GM18519 (cell line): ENCODE measurements around the gene RPL3.
"Not testable (repeated sequence)": the region's sequence is repeated elsewhere in the genome, so short reads cannot be mapped to it uniquely, and the experiment has no call there.

ENCODE experiments used
- ATAC-seq: cut with Tn5 transposase; IDR thresholded peaks from one replicate; pipeline ENCODE4 v1.9.1; 2021; ENCODE audit warnings: mild to moderate bottlenecking, moderate library complexity; ENCODE audit not compliant: unreplicated experiment, low FRiP score

Gene RPL3

DNA sequence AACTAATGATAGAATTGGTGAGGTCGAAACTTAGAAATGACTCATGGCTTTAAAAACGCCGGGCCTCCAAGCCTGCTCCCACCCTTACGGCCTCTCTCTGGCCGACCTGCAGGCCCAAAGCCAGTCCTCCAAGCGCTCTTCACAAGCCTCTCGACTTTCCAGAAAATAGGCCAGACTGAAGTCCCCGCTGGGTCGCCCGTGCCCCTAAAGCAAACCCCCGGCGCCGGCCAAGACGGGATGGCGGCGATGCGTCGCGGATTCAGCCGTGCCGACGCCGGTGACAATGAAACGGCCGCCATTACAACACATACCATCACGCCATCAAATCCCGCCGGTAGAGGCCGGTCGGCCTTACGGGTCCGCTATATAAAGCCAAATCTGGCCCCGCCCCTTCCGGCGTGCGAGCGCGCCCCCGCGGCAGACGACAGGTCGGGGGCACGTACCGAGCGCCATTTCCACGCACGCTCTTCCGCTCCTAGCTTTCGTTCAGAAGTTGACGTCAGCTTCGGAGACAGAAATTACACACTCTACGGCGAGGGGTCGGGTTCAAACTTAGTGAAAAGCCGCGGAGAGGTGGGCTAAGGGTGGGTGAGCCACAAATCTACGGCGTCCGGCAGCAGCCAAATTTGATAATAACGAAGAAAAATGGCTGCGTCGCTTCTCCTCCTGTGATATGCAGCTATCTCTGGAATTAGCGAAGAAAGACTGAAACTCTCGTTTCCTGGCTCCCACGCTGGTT lies at the start of gene RPL3:
Gene RPL3, minus strand, starts transcription at position 340 of the 739 bp plus-strand sequence. Its CDS starts 26 bp downstream, at position 314.
- ATAC-seq, result peak; percentile 61

DNA sequence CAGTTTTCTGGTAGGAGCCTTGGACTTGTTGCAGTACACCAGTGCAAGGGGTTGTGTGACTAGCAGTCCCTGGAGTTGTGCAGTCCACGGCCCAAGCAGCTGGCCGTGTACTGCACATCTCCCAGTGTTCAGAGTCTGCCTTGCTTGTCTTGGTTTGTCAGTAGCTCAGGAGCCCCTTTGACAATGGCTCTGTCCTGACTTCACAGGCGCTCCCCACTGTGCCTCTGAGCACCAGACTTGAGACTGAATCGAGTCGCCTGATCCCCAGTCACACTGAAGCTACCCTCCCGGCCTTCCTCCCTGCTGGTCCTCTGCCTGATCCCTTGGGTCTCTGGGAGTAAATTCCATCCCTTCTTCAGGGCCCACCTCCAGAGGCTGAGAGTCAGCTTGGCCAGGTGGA lies 49.8 kb upstream of the RPL3 start:
- no peak for ATAC-seq

DNA sequence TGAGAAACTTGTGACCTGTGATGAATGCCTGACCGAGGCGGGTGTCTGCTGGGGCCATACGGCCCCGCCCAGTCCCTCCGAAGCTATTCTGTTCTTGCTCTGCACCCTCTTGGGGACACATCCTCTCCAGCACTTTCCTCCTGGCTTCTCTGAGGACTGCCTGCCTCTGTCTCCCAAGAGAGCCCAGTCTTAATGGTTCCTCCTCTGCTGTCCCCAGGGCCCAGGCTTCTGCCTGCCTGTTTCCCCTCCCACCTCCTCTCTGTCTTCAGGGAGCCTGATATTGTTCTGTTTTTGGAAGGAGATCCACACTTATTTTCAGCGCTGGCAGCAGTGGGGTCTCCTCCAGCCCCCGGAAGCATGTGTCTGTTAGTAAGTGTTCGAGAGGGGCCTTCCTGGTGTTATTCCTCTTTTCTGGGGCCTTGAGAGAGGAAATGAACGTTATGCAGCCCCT lies 49.1 kb upstream of the RPL3 start:
- ATAC-seq, result no peak

DNA sequence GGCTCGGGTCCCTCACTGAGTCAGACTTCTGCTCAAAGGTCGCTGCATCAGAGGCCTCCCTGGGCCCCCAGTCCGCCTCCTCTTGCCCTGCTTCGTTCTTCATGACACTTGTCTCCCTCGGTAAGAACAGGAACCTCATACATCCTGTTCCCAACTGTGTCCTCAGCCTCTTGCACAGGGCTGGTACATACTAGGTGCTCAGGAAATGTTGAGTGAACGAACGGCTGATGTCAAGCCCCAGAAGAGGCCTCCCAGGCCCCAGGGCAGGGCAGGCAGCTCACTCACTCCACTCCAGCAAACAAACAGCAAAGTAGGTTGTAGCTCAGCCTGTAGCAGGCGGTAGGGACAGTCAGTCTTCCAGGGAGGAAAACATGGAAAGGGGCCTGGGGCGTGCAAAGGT lies 47.6 kb upstream of the RPL3 start:
- ATAC-seq, result no peak

DNA sequence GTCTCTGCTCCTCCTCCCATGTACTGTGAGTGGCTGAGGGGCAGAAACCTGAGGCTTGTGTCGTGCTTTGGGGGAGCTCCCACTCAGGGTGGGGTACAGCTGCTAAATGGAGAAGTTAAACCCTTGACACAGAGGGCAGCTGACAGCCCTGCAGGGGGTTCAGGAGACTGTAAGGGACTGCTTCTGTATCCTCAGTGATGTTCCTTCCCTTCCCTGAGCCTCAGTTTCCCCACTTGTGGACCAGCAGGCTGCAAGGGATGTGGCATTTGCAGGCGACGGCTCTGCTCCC lies 46.0 kb upstream of the RPL3 start:
- no peak for ATAC-seq

DNA sequence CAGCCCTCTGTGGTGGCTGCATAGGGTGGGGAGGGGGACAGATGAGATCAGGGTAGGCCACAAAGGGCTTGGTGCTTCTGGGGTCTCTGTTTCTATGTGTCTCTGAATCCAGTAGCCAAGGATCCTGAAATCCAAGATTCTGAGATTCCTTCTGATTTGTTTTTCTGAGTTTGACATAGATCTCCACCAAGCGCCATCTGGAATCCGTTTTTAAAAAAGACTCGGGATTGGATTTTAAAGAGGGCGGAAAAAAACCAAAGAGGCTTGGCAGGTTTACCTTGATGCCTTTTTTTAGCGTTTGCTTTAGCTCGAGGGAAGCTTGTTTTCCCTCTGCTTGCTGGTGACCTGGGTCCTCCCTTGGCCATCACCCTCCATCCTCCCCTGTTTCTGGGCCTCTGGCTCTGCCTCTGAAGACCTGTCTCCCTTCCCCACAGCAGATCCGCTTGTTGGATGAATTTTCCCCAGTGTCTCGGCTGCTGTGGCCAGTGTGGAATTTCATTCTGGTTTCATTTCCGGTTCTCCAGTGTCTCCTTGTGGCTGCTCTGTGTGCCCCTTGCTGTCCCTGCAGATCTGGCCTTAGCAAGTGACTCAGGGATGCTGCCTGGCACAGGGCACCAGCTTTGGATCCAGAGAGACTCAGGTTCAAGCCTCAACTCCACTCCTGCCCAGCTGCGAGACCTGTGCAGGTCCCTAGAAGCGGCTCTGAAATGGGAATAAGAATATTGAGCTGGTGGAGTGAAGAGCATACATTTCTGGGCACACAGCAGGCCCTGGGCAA lies 45.5 kb upstream of the RPL3 start:
- no peak for ATAC-seq

DNA sequence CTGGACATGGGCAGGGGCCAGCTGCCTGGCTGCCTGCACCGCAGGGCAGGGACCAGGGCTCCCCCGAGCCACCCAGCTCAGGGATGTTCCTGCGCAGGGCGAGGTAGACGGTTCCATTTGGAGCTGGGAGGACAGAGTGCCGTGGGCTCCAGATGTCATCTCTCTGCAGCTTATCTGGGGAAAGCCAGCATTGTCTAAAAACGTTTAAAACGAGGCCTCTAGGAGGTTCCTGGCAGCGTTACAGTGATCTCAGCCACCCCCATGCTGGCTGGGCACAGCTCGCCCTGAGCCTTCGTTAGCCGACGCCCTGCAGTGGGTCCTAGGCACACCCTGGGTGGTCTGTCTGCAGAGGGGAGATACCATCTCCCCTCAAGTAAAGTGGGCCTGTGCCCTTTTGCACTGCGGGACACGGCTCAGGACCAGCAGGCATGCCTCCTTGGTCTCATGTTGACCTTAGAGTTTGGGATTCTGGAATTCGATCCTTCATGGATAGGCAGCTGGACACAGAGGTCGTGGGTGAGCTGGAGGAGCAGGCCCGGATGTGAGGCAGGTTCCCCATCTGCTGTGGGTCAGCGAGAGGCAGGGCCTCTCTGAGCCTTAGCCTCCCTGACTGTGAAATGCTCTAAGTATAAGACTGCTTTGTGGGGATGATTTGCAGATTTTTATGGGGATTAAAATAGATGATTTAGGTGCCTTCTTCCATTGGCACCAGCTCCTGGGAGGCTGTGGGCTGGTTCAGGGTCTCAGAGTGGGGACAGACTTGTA lies 44.5 kb upstream of the RPL3 start:
- no peak for ATAC-seq

DNA sequence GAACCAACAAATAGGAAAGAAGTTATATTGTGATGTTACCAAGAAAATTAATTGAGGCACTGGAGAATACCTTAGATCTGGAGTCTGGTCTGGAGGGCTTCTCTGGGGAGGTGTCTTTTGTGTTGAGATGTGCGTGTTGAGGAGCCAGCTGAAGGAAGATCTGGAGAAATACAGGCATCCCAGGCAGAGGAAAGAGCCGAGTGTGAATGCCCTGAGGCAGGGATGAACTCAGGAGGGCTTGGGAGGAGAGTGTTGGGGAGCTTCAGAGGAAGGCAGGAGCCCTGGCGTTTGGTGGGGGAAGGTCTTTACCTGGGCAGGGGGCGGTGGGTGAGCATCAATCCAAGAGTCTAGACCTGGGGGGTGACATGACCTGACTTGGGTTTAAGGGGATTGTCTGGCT lies 43.5 kb upstream of the RPL3 start:
- ATAC-seq, result no peak

DNA sequence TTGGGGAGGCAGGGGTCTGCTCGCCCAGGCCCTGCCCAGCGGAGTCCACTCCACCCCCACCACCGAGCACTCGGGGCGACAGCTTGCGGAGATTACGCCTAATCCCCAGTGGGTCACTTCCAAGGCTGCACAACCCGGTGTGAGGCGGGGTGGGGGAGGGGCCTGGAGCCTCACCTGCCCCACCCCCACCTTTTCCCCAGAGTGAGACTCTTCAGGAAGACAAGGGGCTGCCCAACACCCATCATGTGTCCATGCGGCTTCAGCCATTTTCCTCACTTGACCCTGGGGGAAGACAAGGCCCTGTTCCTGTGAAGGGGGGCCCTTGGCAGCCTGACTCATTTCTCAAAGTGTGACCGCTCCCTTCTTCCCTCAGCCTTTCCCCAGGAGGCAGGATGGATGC lies 42.8 kb upstream of the RPL3 start:
- ATAC-seq, result no peak

DNA sequence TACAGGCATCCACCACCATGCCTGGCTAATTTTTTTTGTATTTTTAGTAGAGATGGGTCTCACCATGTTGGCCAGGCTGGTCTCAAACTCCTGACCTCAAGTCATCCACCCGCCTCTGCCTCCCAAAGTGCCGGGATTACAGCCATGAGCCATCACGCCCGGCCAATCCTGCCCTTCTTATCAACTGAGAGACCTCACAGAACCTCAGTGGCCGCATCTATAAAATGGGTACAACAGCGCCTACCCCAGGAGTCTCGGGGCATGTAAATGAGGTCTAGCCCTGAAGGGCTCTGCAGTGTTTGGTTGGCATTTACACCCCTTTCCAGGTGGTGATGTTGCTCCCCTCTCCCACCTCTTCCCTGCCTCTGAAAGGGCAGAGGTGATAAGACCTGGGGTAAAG lies 42.1 kb upstream of the RPL3 start:
- no peak for ATAC-seq

DNA sequence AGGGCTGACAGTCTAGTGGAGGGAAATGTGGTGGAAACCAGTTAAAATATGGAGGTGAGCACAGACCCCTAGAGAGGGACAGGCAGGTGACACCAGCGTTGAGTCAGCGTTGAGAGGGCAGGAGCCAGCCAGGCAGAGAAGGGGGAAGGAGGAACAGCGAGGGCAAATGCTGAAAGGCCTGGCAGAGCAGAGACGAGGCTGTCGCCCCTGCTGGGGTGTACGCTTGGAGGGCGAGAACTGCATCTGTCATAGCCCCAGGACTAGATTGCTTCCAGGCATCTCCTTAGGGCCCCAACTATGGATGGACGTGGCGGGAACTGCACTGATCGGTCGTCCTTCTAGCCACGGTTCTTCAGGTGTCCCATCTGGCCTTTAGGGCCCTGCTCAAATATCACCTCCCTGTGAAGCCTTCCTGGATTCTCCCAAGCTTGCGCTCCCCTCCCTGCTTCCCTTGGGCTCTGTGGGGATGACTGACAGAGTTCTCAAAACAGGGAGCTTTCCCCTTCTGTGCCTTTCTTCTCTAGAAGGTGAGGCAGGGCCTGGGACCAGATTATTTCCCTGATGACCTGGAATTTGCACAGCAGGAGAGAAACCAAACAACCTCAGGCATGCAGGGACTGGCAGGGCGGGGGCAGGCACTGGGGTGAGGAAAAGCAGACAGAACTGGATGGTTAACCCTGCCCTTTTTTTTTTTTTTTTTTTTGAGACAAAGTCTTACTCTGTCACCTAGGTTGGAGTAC lies 41.4 kb upstream of the RPL3 start:
- no peak for ATAC-seq

DNA sequence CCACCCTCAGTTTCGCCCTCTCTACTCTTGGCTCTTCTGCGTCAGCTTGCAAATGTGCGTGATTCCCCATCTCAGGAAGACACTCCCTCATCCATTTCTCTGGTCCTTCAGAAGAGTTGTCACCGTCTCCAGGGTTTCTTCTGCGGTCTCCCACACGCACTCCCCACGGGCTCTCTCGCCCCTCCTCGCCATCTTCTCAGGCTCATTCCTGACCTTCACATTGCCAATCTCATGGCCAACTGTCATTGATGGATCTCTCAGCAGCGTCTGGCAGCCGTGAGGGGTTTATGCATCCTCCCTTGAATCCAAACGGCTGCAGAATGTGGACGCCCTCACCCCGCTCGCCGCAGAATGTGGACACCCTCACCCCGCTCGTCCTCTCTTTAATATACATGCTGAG lies 40.8 kb upstream of the RPL3 start:
- no peak for ATAC-seq

DNA sequence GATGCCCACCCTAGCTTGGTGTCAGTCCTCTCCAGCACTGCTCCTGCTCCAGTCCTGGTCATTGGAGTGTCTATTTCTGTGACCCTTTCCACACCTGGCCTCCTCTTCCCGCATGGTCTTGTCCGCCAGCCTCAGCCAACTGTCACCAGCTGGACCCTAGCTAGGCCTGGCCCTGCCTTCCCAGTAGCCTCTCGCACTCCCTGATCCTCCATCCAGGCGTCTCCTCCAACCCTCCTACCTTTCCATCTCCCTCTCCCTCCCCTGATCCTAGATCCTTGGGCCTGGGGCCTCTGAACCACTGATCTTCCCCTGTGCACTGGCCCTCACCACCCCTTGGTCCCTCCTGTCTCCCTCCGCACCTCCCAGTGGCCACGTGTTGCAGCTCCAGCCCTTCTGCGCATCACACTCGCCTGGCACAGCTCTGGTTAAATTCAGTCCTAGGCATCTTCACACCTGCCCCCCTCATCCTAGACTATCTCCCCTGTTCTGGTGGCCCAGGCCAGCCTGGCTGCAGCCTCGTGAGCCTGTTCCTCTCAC lies 40.3 kb upstream of the RPL3 start:
- no peak for ATAC-seq

DNA sequence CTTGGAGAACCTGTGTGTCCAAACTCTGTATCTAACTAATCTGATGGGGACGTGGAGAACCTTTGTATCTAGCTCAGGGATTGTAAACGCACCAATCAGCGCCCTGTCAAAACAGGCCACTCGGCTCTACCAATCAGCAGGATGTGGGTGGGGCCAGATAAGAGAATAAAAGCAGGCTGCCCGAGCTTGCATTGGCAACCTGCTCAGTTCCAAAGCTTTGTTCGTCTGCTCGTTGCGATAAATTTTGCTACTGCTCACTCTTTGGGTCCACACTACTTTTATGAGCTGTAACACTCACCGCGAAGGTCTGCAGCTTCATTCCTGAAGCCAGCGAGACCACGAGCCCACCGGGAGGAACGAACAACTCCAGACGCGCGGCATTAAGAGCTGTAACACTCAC lies 38.8 kb upstream of the RPL3 start:
- ATAC-seq, result not testable (repeated sequence)

DNA sequence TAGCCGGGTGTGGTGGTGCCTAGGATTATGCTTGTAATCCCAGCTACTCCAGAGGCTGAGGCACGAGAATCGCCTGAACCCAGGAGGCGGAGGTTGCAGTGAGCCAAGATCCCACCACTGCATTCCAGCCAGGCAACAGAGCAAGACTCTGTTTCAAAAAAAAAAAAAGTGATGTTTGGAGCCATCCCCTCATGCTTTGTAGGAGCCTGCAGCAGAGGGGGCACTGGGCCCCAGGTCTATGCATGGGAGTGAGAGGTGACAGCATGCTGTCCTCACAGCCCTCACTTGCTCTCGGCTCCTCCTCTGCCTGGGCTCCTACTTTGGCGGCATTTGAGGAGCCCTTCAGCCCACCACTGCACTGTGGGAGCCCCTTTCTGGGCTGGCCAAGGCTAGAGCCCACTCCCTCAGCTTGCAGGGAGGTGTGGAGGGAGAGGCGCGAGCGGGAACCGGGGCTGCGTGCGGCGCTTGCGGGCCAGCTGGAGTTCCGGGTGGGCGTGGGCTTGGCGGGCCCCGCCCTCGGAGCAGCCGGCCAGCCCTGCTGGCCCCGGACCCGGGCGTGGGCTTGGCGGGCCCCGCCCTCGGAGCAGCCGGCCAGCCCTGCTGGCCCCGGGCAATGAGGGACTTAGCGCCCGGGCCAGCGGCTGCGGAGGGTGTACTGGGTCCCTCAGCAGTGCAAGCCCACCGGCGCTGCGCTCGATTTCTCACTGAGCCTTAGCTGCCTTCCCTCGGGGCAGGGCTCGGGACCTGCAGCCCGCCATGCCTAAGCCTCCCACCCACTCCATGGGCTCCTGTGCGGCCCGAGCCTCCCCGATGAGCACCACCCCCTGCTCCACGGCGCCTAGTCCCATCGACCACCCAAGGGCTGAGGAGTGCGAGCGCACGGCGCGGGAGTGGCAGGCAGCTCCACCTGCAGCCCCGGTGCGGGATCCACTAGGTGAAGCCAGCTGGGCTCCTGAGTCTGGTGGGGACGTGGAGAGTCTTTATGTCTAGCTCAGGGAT lies 38.0 kb upstream of the RPL3 start:
- ATAC-seq, result not testable (repeated sequence)

DNA sequence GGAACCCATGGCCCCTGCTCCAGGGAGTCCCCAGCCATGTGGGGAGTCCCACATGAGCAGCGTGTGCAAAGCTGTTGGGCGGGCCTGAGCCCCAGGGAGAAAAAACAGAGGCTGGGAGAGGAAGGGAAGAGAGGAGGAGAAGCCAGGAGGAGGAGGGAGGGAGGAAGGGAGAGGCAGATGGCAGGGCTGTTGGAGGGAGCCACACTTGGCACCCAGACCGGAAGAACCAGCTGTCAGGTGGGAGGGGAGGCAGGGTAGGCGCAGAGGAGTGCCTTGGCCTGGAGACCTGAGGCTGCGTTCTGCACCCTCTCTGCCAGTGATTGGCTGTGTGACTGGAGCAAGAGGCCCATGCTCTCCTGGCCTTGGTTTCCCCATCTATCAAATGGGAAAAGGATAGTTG lies 37.0 kb upstream of the RPL3 start:
- ATAC-seq, result no peak

DNA sequence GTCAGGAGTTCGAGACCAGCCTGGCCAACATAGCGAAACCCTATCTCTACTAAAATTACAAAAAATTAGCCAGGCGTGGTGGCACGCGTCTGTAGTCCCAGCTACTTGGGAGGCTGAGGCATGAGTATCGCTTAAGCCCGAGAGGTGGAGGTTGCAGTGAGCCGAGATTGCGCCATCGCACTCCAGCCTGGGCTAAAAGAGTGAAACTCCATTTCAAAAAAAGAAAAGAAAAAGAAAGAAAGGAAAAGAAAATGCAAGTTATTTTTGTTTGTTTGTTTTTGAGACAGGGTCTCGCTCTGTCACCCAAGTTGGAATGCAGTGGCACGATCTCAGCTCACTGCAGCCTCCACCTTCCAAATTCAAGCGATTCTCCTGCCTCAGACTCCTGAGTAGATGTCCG lies 36.4 kb upstream of the RPL3 start:
- not testable (repeated sequence) for ATAC-seq

DNA sequence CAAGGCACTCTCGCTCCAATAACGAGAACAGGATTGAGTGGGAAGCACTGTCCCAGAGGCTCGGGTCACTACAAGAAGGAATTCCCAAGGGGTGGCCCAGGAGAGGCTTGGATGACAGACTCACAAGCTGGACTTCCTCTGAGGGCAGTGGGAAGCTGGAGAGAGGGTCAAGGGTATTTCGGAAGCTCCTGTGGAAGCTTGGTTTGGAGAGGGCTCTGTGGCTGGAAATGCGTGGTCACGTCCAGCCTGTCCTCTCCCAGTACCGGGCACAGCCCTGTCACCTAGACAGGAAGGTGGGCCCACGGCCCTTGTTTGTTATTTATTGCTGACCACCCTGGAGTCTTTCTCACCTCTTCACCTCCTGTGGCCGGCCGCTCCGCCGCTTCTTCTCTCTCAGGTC lies 35.7 kb upstream of the RPL3 start:
- no peak for ATAC-seq

DNA sequence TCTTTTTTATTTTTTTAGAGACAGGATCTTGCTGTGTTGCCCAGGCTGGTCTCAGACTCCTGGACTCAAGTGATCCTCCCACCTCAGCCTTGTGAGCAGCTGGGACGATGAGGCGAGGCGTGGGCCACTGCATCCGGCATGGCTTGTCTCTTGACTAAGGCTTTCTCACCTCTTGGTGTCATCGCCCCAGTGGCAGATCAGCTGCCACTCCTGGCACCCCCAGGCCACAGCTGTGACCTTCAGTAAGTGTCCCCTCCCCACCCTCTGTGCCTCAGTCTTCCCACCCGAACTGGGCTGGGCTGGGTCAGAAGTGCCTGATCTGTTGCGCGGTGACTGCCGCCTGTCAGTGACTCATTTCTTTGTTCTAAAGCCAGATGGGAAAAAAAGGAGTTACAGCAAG lies 33.9 kb upstream of the RPL3 start:
- no peak for ATAC-seq
